HepG2 (cell line): Measurements from ENCODE around the gene ZFYVE28. TPM values are rescaled to one million over a fixed set of nuclear protein-coding genes. Genes with fewer than 3 reads are reported as not detected.

ENCODE experiments used
- ATAC-seq: fragments of 200-7000 bp; cut with Tn5 transposase; 3 replicates; pipeline ENCODE4 v1.9.1; 2020; ENCODE audit warnings: mild to moderate bottlenecking, moderate library complexity
- BruUV-seq: library from RNA; stranded (reverse); fragments of 400-500 nt; replicated peaks from 2 replicates; lab custom pipeline; 2021; lab: Mats Ljungman, UMichigan
- CTCF ChIA-PET: fragments of 300-600 bp; formaldehyde crosslinking; extraction: SDS; loops from one replicate; lab custom pipeline; 2021; ENCODE audit warnings: low total read pairs, inconsistent platforms, low intra/inter-chr PET ratio; lab: Yijun Ruan, JAX
- POLR2A ChIA-PET: fragments of 350-600 bp; sonication (Branson Sonifier 250); formaldehyde crosslinking; loops from one replicate; lab custom pipeline; 2020; ENCODE audit warnings: antibody characterized with exemption, inconsistent platforms; lab: Yijun Ruan, JAX
- DNase-seq: peaks from one replicate; pipeline ENCODE4 v3.0.0-alpha.2; 2015; ENCODE audit warnings: low spot score
- FAIRE-seq: peaks from 3 replicates; lab custom pipeline; 2011; peaks lifted over from hg19 to GRCh38; lab: Jason Lieb, UNC
- H2AFZ ChIP-seq: one replicate; pipeline ENCODE4 v1.6.1; 2011; ENCODE audit warnings: low read length, inconsistent platforms
- H3K27ac ChIP-seq: fragments of 300-600 bp; 3 replicates; pipeline ENCODE4 v1.8.0; 2011; ENCODE audit warnings: mixed run types, mild to moderate bottlenecking, mixed read lengths, low read length, inconsistent platforms; ENCODE audit not compliant: insufficient read depth; ENCODE audit errors: extremely low read length
- H3K27me3 ChIP-seq, 2 experiments: fragments of 200-600 bp in 1 of 2; 2 replicates in 1 of 2; 3 replicates in 1 of 2; pipeline versions ENCODE4 v1.6.0 to v1.8.0; 2011; ENCODE audit warnings: low read length in 2 of 2, mild to moderate bottlenecking in 2 of 2, moderate library complexity in 2 of 2, inconsistent platforms in 1 of 2; ENCODE audit not compliant: insufficient read depth in 2 of 2, control insufficient read depth in 1 of 2
- H3K36me3 ChIP-seq, 2 experiments: fragments of 200-600 bp in 1 of 2; replicated peaks in 1 of 2; 2 replicates in 1 of 2; 3 replicates in 1 of 2; pipeline versions ENCODE4 v1.5.1 to v1.8.0; 2011; ENCODE audit warnings: low read length in 2 of 2, inconsistent platforms in 1 of 2; ENCODE audit not compliant: insufficient read depth in 2 of 2, control insufficient read depth in 1 of 2
- H3K4me1 ChIP-seq: 2 replicates; pipeline ENCODE4 v1.5.1; 2012; ENCODE audit warnings: low read length, inconsistent platforms; ENCODE audit not compliant: insufficient read depth
- H3K4me2 ChIP-seq: 2 replicates; pipeline ENCODE4 v1.6.0; 2011; ENCODE audit warnings: low read depth, low read length, inconsistent platforms
- H3K4me3 ChIP-seq, 3 experiments: fragments of 200-600 bp in 1 of 3; sonication (generic), shearing (Covaris generic) in 1 of 3; replicated peaks in 1 of 3; 2 replicates each; pipeline ENCODE4 v1.5.1; 2011 to 2016; ENCODE audit warnings: low read length in 3 of 3, inconsistent platforms in 2 of 3, low read depth in 2 of 3, mild to moderate bottlenecking in 2 of 3, control low read depth in 1 of 3, mixed read lengths in 1 of 3; ENCODE audit not compliant: insufficient read depth in 1 of 3
- H3K79me2 ChIP-seq: one replicate; pipeline ENCODE4 v1.6.1; 2011; ENCODE audit warnings: low read length, inconsistent platforms; ENCODE audit not compliant: insufficient read depth
- H3K9ac ChIP-seq: 2 replicates; pipeline ENCODE4 v1.6.0; 2011; ENCODE audit warnings: mild to moderate bottlenecking, low read depth, low read length, inconsistent platforms; ENCODE audit not compliant: insufficient read depth
- H3K9me3 ChIP-seq: 2 replicates; pipeline ENCODE4 v1.5.1; 2012; ENCODE audit warnings: mild to moderate bottlenecking, low read length
- H4K20me1 ChIP-seq: 2 replicates; pipeline ENCODE4 v1.6.0; 2011; ENCODE audit warnings: inconsistent platforms, mild to moderate bottlenecking, low read length, moderate library complexity; ENCODE audit not compliant: insufficient read depth
- CAMTA2 ChIP-seq: sonication (generic); formaldehyde crosslinking; IDR thresholded peaks from 2 replicates; pipeline ENCODE4 v1.4.0; 2020; ENCODE audit warnings: mild to moderate bottlenecking, missing genetic modification reagents, borderline replicate concordance
- ELF4 ChIP-seq: sonication (generic); formaldehyde crosslinking; IDR thresholded peaks from 2 replicates; pipeline ENCODE4 v1.5.0; 2020; ENCODE audit warnings: missing genetic modification reagents, mild to moderate bottlenecking, moderate library complexity, borderline replicate concordance
- ELK4 ChIP-seq: sonication (generic); formaldehyde crosslinking; IDR thresholded peaks from 2 replicates; pipeline ENCODE4 v1.9.0; 2021; ENCODE audit warnings: missing genetic modification reagents, borderline replicate concordance
- HMGXB4 ChIP-seq, 2 experiments: sonication (generic) in 1 of 2; formaldehyde crosslinking in 1 of 2; IDR thresholded peaks; 2 replicates each; pipeline versions ENCODE4 v1.4.0 to v1.6.1; 2018 to 2020; ENCODE audit warnings: missing genetic modification reagents in 2 of 2, borderline replicate concordance in 1 of 2, low read depth in 1 of 2, mild to moderate bottlenecking in 1 of 2, missing biosample characterization in 1 of 2
- IKZF1 ChIP-seq: fragments of 450-650 bp; IDR thresholded peaks from 2 replicates; pipeline ENCODE4 v1.7.1; 2016
- JUNB ChIP-seq: sonication (generic); formaldehyde crosslinking; IDR thresholded peaks from 2 replicates; pipeline ENCODE4 v1.8.0; 2022; ENCODE audit warnings: missing genetic modification reagents, mild to moderate bottlenecking, borderline replicate concordance
- RBFOX2 ChIP-seq: fragments of 200-400 bp; formaldehyde crosslinking; IDR thresholded peaks from 2 replicates; pipeline ENCODE4 v1.6.1; 2017; ENCODE audit warnings: low read depth, mild to moderate bottlenecking, low read length
- SPEN ChIP-seq: sonication (generic); formaldehyde crosslinking; IDR thresholded peaks from 2 replicates; pipeline ENCODE4 v1.5.1; 2020; ENCODE audit warnings: low read depth, mild to moderate bottlenecking, missing genetic modification reagents
- TCF7 ChIP-seq: sonication (generic); IDR thresholded peaks from 2 replicates; pipeline ENCODE4 v1.6.1; 2016; ENCODE audit warnings: antibody characterized with exemption, low read depth
- TOPORS ChIP-seq: sonication (generic); formaldehyde crosslinking; IDR thresholded peaks from 2 replicates; pipeline ENCODE4 v1.8.0; 2023; ENCODE audit warnings: mild to moderate bottlenecking, missing genetic modification reagents
- UBTF ChIP-seq: sonication (generic); formaldehyde crosslinking; IDR thresholded peaks from 2 replicates; pipeline ENCODE4 v1.4.0; 2020; ENCODE audit warnings: mild to moderate bottlenecking, missing genetic modification reagents
- ZNF136 ChIP-seq: sonication (generic); formaldehyde crosslinking; IDR thresholded peaks from 2 replicates; pipeline ENCODE4 v1.8.1; 2022; ENCODE audit warnings: low read depth, mild to moderate bottlenecking, moderate library complexity, missing genetic modification reagents
- ZNF382 ChIP-seq: sonication (generic); formaldehyde crosslinking; IDR thresholded peaks from 2 replicates; pipeline ENCODE4 v1.5.0; 2020; ENCODE audit warnings: missing genetic modification reagents, mild to moderate bottlenecking, borderline replicate concordance
- ZNF441 ChIP-seq: sonication (generic); formaldehyde crosslinking; IDR thresholded peaks from 2 replicates; pipeline ENCODE4 v1.7.0; 2021; ENCODE audit warnings: missing genetic modification reagents, borderline replicate concordance
- ZNF598 ChIP-seq: sonication (generic); formaldehyde crosslinking; IDR thresholded peaks from 2 replicates; pipeline ENCODE4 v1.5.1; 2020; ENCODE audit warnings: mild to moderate bottlenecking, missing genetic modification reagents, borderline replicate concordance
- WGBS: methylation state at CpG from one replicate; pipeline ENCODE4 v1.1.6; 2017; ENCODE audit warnings: low lambda C conversion rate; 5-methylcytosine and 5-hydroxymethylcytosine counted together
- in situ Hi-C: cut with HindIII; loops from 2 replicates; pipeline ENCODE4 v1.10.0; 2017; ENCODE audit warnings: low pct_unique_long_range_greater_than_20kb; ENCODE audit not compliant: extremely low pct_ligation_motif_present
- intact Hi-C: fragments of 100-400 bp; cut with micrococcal nuclease; formaldehyde crosslinking; loops from one replicate; pipeline ENCODE4 v1.10.0; 2022; ENCODE audit not compliant: unreplicated experiment
- polyA plus RNA-seq, 8 experiments: library from polyadenylated mRNA; depleted of rRNA in 3 of 8; stranded (reverse) in 7 of 8; unstranded in 1 of 8; fragments of >200 nt; fragmentation: Illumina TruSeq in 4 of 8; extraction: Trizol in 4 of 8; gene quantifications; 2 replicates each; pipeline versions ENCODE4 v1.2.1 to v1.2.3, GENCODE V29; 2011 to 2016; ENCODE audit warnings: low read depth in 4 of 8, missing spikeins in 1 of 8, mixed read lengths in 1 of 8; ENCODE audit not compliant: insufficient read depth in 1 of 8
- total RNA-seq, 5 experiments: library from RNA; depleted of rRNA; stranded (reverse); fragments of >200 nt; fragmentation: Illumina TruSeq; extraction: Trizol; gene quantifications; 2 replicates each; pipeline ENCODE4 v1.2.3, GENCODE V29; 2016; ENCODE audit warnings: low read depth in 1 of 5

ZFYVE28 gene
- total and polyA plus RNA-seq, 2 of the 13 experiments (the other 11 are each of a cell fraction or from before 2014, with no cell fraction given) = 0.12 to 0.22 TPM

GRCh38 chr4:2370597-2371320 is 47.7 kb downstream of the ZFYVE28 start:
- 41% methylated on average over 18 of the region's 26 CpGs for WGBS
- no TSS peak for BruUV-seq
- intact Hi-C loops = no loop called here
- no peaks in the 10 kb centered on the region for H3K9me3 ChIP-seq
- POLR2A ChIA-PET = no interaction called here
- CTCF ChIA-PET = no interaction called here
- H3K4me2 ChIP-seq = no peak overlapping the region
- no peak overlapping the region for H3K9ac ChIP-seq
- no peak overlapping the region for H2AFZ ChIP-seq
- no peaks in the 10 kb centered on the region for H3K4me1 ChIP-seq
- H3K36me3 ChIP-seq = no peaks in the 10 kb centered on the region
- H3K27me3 ChIP-seq = peaks cover 5 to 31% of the 10 kb centered on the region in 2 experiments; a peak in 3 of 5 replicates
- no peak for DNase-seq
- no peak for ATAC-seq
- in situ Hi-C loops = no loop called here
- H3K4me3 ChIP-seq = no peak overlapping the region
- no peak for FAIRE-seq
- TF ChIP-seq TOPORS (CRISPR knock-in tag) (no peak), ZNF598 (CRISPR knock-in tag) (no peak), JUNB (CRISPR knock-in tag) (no peak), HMGXB4 (CRISPR knock-in tag; IDR thresholded peaks at IDR 0.05; ENCODE audit: borderline replicate concordance in 1 of 2, low read depth in 1 of 2) (no peak), ELK4 (no peak), RBFOX2 (no peak), ZNF382 (CRISPR knock-in tag) (no peak), CAMTA2 (no peak), TCF7 (no peak), SPEN (CRISPR knock-in tag) (no peak), ZNF441 (CRISPR knock-in tag) (no peak), ELF4 (CRISPR knock-in tag) (no peak), IKZF1 (no peak), ZNF136 (CRISPR knock-in tag) (no peak), UBTF (CRISPR knock-in tag) (no peak)
- no peaks in the 10 kb centered on the region for H3K79me2 ChIP-seq
- H4K20me1 ChIP-seq = no peaks in the 10 kb centered on the region
- H3K27ac ChIP-seq = no peak overlapping the region
